Measurements from ENCODE around the gene SP4. TPM values are rescaled to one million over a fixed set of nuclear protein-coding genes. Genes with fewer than 3 reads are reported as not detected.

Gene SP4
- total RNA-seq, 2 experiments from 2014 or later = 22.3 to 23.6 TPM

GRCh38 chr7:21462081-21462480, 34.2 kb downstream of the SP4 start:
- ATAC-seq = no peak
- H3K4me1 Mint-ChIP-seq (ENCODE audit: low read depth) = peaks cover 30% of the 10 kb centered on the region
- intact Hi-C loops (cut with micrococcal nuclease) = no loop called here
- H3K36me3 Mint-ChIP-seq (ENCODE audit: low read depth) = peaks cover 43% of the 10 kb centered on the region
- H3K27me3 Mint-ChIP-seq = no peaks in the 10 kb centered on the region
- no peak for TF ChIP-seq CTCF (IDR thresholded peaks at IDR 0.05)
- no peak overlapping the region for H3K4me3 Mint-ChIP-seq
- H3K9me3 Mint-ChIP-seq = peaks cover 5% of the 10 kb centered on the region
- ChIA-PET CTCF (no interaction called here), POLR2A (no interaction called here)
- DNase-seq = no peak
- H3K27ac Mint-ChIP-seq = no peak overlapping the region

GRCh38 chr7:21463524-21463923, 35.6 kb downstream of the SP4 start:
- no peak overlapping the region for H3K27ac Mint-ChIP-seq
- ATAC-seq = no peak

GRCh38 chr7:21468969-21469368, 41.1 kb downstream of the SP4 start:
- ChIA-PET CTCF (no interaction called here), POLR2A (no interaction called here)

More at GRCh38 chr7:21463524-21463923, 35.6 kb downstream of the SP4 start:
- Mint-ChIP-seq H3K9me3 (peaks cover 5% of the 10 kb centered on the region), H3K27me3 (no peaks in the 10 kb centered on the region), H3K4me3 (no peak overlapping the region), H3K4me1 (ENCODE audit: low read depth) (peaks cover 34% of the 10 kb centered on the region), H3K36me3 (ENCODE audit: low read depth) (peaks cover 42% of the 10 kb centered on the region)
- DNase-seq = no peak
- intact Hi-C loops (cut with micrococcal nuclease) = no loop called here
- ChIA-PET CTCF (no interaction called here), POLR2A (no interaction called here)
- TF ChIP-seq CTCF (IDR thresholded peaks at IDR 0.05) = no peak

GRCh38 chr7:21469894-21470293, 42.0 kb downstream of the SP4 start:
- no peak for TF ChIP-seq CTCF (IDR thresholded peaks at IDR 0.05)
- Mint-ChIP-seq H3K36me3 (ENCODE audit: low read depth) (peaks cover 23% of the 10 kb centered on the region), H3K9me3 (no peaks in the 10 kb centered on the region), H3K4me1 (ENCODE audit: low read depth) (peaks cover 33% of the 10 kb centered on the region), H3K4me3 (no peak overlapping the region), H3K27me3 (no peaks in the 10 kb centered on the region), H3K27ac (no peak overlapping the region)
- no peak for ATAC-seq
- intact Hi-C loops (cut with micrococcal nuclease) = no loop called here
- ChIA-PET POLR2A (no interaction called here), CTCF (interaction anchor here (1.6 kb wide), 1 partner anchor 16 kb away, joined by 6 read pairs; no protein-coding TSS in a partner anchor)
- DNase-seq = no peak

More at GRCh38 chr7:21468969-21469368, 41.1 kb downstream of the SP4 start:
- peaks cover 27% of the 10 kb centered on the region for H3K36me3 Mint-ChIP-seq (ENCODE audit: low read depth)
- H3K4me3 Mint-ChIP-seq = no peak overlapping the region
- ATAC-seq (no peak), DNase-seq (no peak)
- H3K9me3 Mint-ChIP-seq = no peaks in the 10 kb centered on the region
- intact Hi-C loops (cut with micrococcal nuclease) = no loop called here
- peaks cover 33% of the 10 kb centered on the region for H3K4me1 Mint-ChIP-seq (ENCODE audit: low read depth)
- H3K27ac Mint-ChIP-seq = no peak overlapping the region
- TF ChIP-seq CTCF (IDR thresholded peaks at IDR 0.05) = no peak
- no peaks in the 10 kb centered on the region for H3K27me3 Mint-ChIP-seq

GRCh38 chr7:21472029-21472428, 44.1 kb downstream of the SP4 start:
- no peak for DNase-seq
- ATAC-seq = no peak
- Mint-ChIP-seq H3K4me1 (ENCODE audit: low read depth) (peaks cover 26% of the 10 kb centered on the region), H3K36me3 (ENCODE audit: low read depth) (peaks cover 19% of the 10 kb centered on the region), H3K27me3 (no peaks in the 10 kb centered on the region), H3K4me3 (no peak overlapping the region), H3K9me3 (no peaks in the 10 kb centered on the region), H3K27ac (peak overlapping the region; percentile 7)
- ChIA-PET CTCF (interaction anchor here (0.6 kb wide), 1 partner anchor 39 kb away, joined by 3 read pairs; no protein-coding TSS in a partner anchor), POLR2A (no interaction called here)
- TF ChIP-seq CTCF (IDR thresholded peaks at IDR 0.05) = no peak
- intact Hi-C loops (cut with micrococcal nuclease) = no loop called here
